H9 (cell line): Measurements from ENCODE around the gene CLPSL1. TPM values are rescaled to one million over a fixed set of nuclear protein-coding genes. Genes with fewer than 3 reads are reported as not detected.

ENCODE experiments used
- DNase-seq: peaks from one replicate; pipeline ENCODE4 v3.0.0-alpha.2; 2017
- H2AFZ ChIP-seq: one replicate; pipeline ENCODE4 v1.6.1; 2013; ENCODE audit warnings: mild to moderate bottlenecking, low read length, control low read depth, moderate library complexity
- H2AK5ac ChIP-seq: 2 replicates; pipeline ENCODE4 v1.6.1; 2013; ENCODE audit warnings: low read length, control low read depth, mixed read lengths; ENCODE audit not compliant: insufficient read length
- H2BK120ac ChIP-seq: one replicate; pipeline ENCODE4 v1.6.1; 2013; ENCODE audit warnings: low read depth, mild to moderate bottlenecking, low read length, control low read depth, inconsistent platforms; ENCODE audit not compliant: poor library complexity, severe bottlenecking
- H2BK12ac ChIP-seq: 2 replicates; pipeline ENCODE4 v1.6.1; 2013; ENCODE audit warnings: low read length, control low read depth, mixed read lengths, low read depth; ENCODE audit not compliant: insufficient read length
- H2BK15ac ChIP-seq: 2 replicates; pipeline ENCODE4 v1.6.1; 2013; ENCODE audit warnings: low read depth, low read length, control low read depth
- H2BK20ac ChIP-seq: one replicate; pipeline ENCODE4 v1.6.1; 2013; ENCODE audit warnings: low read depth, mild to moderate bottlenecking, low read length, control low read depth, inconsistent platforms; ENCODE audit not compliant: poor library complexity, severe bottlenecking
- H2BK5ac ChIP-seq: 2 replicates; pipeline ENCODE4 v1.6.1; 2013; ENCODE audit warnings: low read length, control low read depth, mixed read lengths; ENCODE audit not compliant: insufficient read length
- H3K14ac ChIP-seq: 2 replicates; pipeline ENCODE4 v1.6.1; 2013; ENCODE audit warnings: low read length, control low read depth; ENCODE audit not compliant: insufficient read depth
- H3K18ac ChIP-seq: 2 replicates; pipeline ENCODE4 v1.6.1; 2013; ENCODE audit warnings: low read depth, mild to moderate bottlenecking, mixed read lengths, low read length, control low read depth; ENCODE audit not compliant: insufficient read length
- H3K23ac ChIP-seq: 2 replicates; pipeline ENCODE4 v1.6.1; 2013; ENCODE audit warnings: low read length, control low read depth, mixed read lengths, low read depth; ENCODE audit not compliant: insufficient read length
- H3K23me2 ChIP-seq: 2 replicates; pipeline ENCODE4 v1.6.1; 2013; ENCODE audit warnings: low read depth, mild to moderate bottlenecking, mixed read lengths, low read length, control low read depth; ENCODE audit not compliant: insufficient read length, poor library complexity, severe bottlenecking
- H3K27ac ChIP-seq: 2 replicates; pipeline ENCODE4 v1.5.1; 2013; ENCODE audit warnings: low read length, control low read depth, mixed read lengths, low read depth; ENCODE audit not compliant: insufficient read length
- H3K27me3 ChIP-seq: 2 replicates; pipeline ENCODE4 v1.6.1; 2013; ENCODE audit warnings: low read length, control low read depth, inconsistent platforms; ENCODE audit not compliant: insufficient read depth
- H3K4ac ChIP-seq: 2 replicates; pipeline ENCODE4 v1.6.1; 2013; ENCODE audit warnings: low read depth, mild to moderate bottlenecking, control low read depth, inconsistent platforms, low read length, moderate library complexity
- H3K4me1 ChIP-seq: 2 replicates; pipeline ENCODE4 v1.6.1; 2013; ENCODE audit warnings: low read length, control low read depth, inconsistent platforms; ENCODE audit not compliant: insufficient read depth
- H3K4me2 ChIP-seq: 2 replicates; pipeline ENCODE4 v1.6.1; 2013; ENCODE audit warnings: low read length, control low read depth, mixed read lengths; ENCODE audit not compliant: insufficient read length, insufficient read depth
- H3K56ac ChIP-seq: 2 replicates; pipeline ENCODE4 v1.6.1; 2013; ENCODE audit warnings: low read depth, mild to moderate bottlenecking, mixed read lengths, low read length, control low read depth; ENCODE audit not compliant: insufficient read length
- H3K79me1 ChIP-seq: 2 replicates; pipeline ENCODE4 v1.6.1; 2013; ENCODE audit warnings: low read depth, mild to moderate bottlenecking, moderate library complexity, low read length, control low read depth, inconsistent platforms; ENCODE audit not compliant: insufficient read depth, poor library complexity, severe bottlenecking
- H3K79me2 ChIP-seq: 2 replicates; pipeline ENCODE4 v1.6.1; 2013; ENCODE audit warnings: low read length, control low read depth, inconsistent platforms; ENCODE audit not compliant: insufficient read depth
- H3K9ac ChIP-seq: 2 replicates; pipeline ENCODE4 v1.6.1; 2013; ENCODE audit warnings: low read length, control low read depth, mixed read lengths; ENCODE audit not compliant: insufficient read length; ENCODE audit errors: extremely low read depth
- H3K9me3 ChIP-seq: one replicate; pipeline ENCODE4 v1.6.1; 2013; ENCODE audit warnings: low read depth, low read length, inconsistent platforms; ENCODE audit not compliant: control insufficient read depth
- H3T11ph ChIP-seq: one replicate; pipeline ENCODE4 v1.6.1; 2013; ENCODE audit warnings: mild to moderate bottlenecking, low read length, control low read depth, inconsistent platforms
- H4K20me1 ChIP-seq: one replicate; pipeline ENCODE4 v1.6.1; 2013; ENCODE audit not compliant: control insufficient read depth, insufficient read length, insufficient read depth
- H4K5ac ChIP-seq: 2 replicates; pipeline ENCODE4 v1.6.1; 2013; ENCODE audit warnings: low read depth, mild to moderate bottlenecking, mixed read lengths, low read length, control low read depth; ENCODE audit not compliant: insufficient read length
- H4K8ac ChIP-seq: replicated peaks from 2 replicates; pipeline ENCODE4 v1.6.1; 2013; ENCODE audit warnings: low read length, control low read depth, mixed read lengths, low read depth; ENCODE audit not compliant: insufficient read length
- H4K91ac ChIP-seq: 2 replicates; pipeline ENCODE4 v1.6.1; 2013; ENCODE audit warnings: low read depth, mild to moderate bottlenecking, moderate library complexity, mixed read lengths, low read length, control low read depth; ENCODE audit not compliant: insufficient read length
- H3K27ac Mint-ChIP-seq, 3 experiments: 2 replicates in 2 of 3; 3 replicates in 1 of 3; pipeline ENCODE4 v1.8.0; 2020 to 2021; ENCODE audit warnings: mixed read lengths in 3 of 3, mild to moderate bottlenecking in 1 of 3, moderate library complexity in 1 of 3
- H3K27me3 Mint-ChIP-seq: 2 replicates; pipeline ENCODE4 v1.8.0; 2021; ENCODE audit warnings: low read depth, mild to moderate bottlenecking, moderate library complexity, mixed read lengths
- H3K36me3 Mint-ChIP-seq, 3 experiments: 2 replicates in 2 of 3; 3 replicates in 1 of 3; pipeline ENCODE4 v1.8.0; 2020 to 2021; ENCODE audit warnings: low read depth in 3 of 3, mixed read lengths in 3 of 3; ENCODE audit not compliant: insufficient read depth in 1 of 3
- H3K4me1 Mint-ChIP-seq, 2 experiments: 2 replicates each; pipeline ENCODE4 v1.8.0; 2020; ENCODE audit warnings: mixed read lengths in 2 of 2
- H3K4me3 Mint-ChIP-seq, 2 experiments: 2 replicates in 1 of 2; 3 replicates in 1 of 2; pipeline ENCODE4 v1.8.0; 2020 to 2021; ENCODE audit warnings: mild to moderate bottlenecking in 2 of 2, mixed read lengths in 2 of 2, moderate library complexity in 1 of 2
- H3K9me3 Mint-ChIP-seq, 2 experiments: 2 replicates in 1 of 2; 3 replicates in 1 of 2; pipeline ENCODE4 v1.8.0; 2020; ENCODE audit warnings: mild to moderate bottlenecking in 2 of 2, mixed read lengths in 2 of 2, moderate library complexity in 1 of 2
- WGBS: extraction: QIAGEN DNeasy Blood & Tissue Kit; methylation state at CpG from one replicate; pipeline ENCODE4 v1.1.7; 2013; ENCODE audit warnings: missing lambda C conversion rate, low lambda C conversion rate, mixed read lengths; ENCODE audit not compliant: insufficient read length; ENCODE audit errors: extremely low coverage; 5-methylcytosine and 5-hydroxymethylcytosine counted together
- total RNA-seq: library from RNA; stranded (reverse); gene quantifications from 2 replicates; pipeline ENCODE4 v1.2.1, GENCODE V29; 2021
- TF ChIP-seq, protein P1 (sequence below): fragments of 200-600 bp; sonication (generic); conservative IDR thresholded peaks from 3 replicates; pipeline ENCODE4 v1.8.0; 2021; ENCODE audit warnings: antibody characterized with exemption, mild to moderate bottlenecking

The CLPSL1 gene
- total RNA-seq, 1 experiment from 2014 or later: not detected

GRCh38 chr6:35747877-35748276 is 32.9 kb upstream of the CLPSL1 start:
- no peak for DNase-seq
- no peak overlapping the region for H3K27ac Mint-ChIP-seq
- peaks cover 7 to 10% of the 10 kb centered on the region in 2 experiments for H3K4me1 Mint-ChIP-seq
- no peaks in the 10 kb centered on the region; the same call in 1 of the 2 replicates for H3K27me3 Mint-ChIP-seq
- Histone ChIP-seq H4K20me1 (no peaks in the 10 kb centered on the region), H3K56ac (no peak overlapping the region), H3K79me2 (no peaks in the 10 kb centered on the region), H4K5ac (no peak overlapping the region), H3K9ac (no peak overlapping the region), H2BK5ac (no peak overlapping the region), H3K4me2 (no peak overlapping the region), H2AK5ac (no peak overlapping the region), H3K9me3 (no peaks in the 10 kb centered on the region), H3K27me3 (no peaks in the 10 kb centered on the region), H3K4me1 (no peaks in the 10 kb centered on the region; the same call in 1 of the 2 replicates), H4K8ac (no peak overlapping the region), H3K14ac (no peak overlapping the region), H2BK120ac (no peak overlapping the region), H4K91ac (no peak overlapping the region), H3K18ac (no peak overlapping the region), H3K23me2 (no peaks in the 10 kb centered on the region), H3K27ac (no peak overlapping the region), H2AFZ (no peak overlapping the region), H2BK12ac (no peak overlapping the region), H3K4ac (no peak overlapping the region), H2BK20ac (no peak overlapping the region), H3K79me1 (no peaks in the 10 kb centered on the region), H3T11ph (no peak overlapping the region), H2BK15ac (no peak overlapping the region), H3K23ac (no peak overlapping the region)
- WGBS: no CpG with 5 or more reads among the region's 1 CpG
- peaks cover 3 to 9% of the 10 kb centered on the region in 2 experiments; a peak in 4 of 5 replicates for H3K9me3 Mint-ChIP-seq
- TF ChIP-seq, protein P1, sequence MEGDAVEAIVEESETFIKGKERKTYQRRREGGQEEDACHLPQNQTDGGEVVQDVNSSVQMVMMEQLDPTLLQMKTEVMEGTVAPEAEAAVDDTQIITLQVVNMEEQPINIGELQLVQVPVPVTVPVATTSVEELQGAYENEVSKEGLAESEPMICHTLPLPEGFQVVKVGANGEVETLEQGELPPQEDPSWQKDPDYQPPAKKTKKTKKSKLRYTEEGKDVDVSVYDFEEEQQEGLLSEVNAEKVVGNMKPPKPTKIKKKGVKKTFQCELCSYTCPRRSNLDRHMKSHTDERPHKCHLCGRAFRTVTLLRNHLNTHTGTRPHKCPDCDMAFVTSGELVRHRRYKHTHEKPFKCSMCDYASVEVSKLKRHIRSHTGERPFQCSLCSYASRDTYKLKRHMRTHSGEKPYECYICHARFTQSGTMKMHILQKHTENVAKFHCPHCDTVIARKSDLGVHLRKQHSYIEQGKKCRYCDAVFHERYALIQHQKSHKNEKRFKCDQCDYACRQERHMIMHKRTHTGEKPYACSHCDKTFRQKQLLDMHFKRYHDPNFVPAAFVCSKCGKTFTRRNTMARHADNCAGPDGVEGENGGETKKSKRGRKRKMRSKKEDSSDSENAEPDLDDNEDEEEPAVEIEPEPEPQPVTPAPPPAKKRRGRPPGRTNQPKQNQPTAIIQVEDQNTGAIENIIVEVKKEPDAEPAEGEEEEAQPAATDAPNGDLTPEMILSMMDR: no peak
- no peak overlapping the region for H3K4me3 Mint-ChIP-seq
- peaks cover 0 to 11% (median 3%) of the 10 kb centered on the region in 3 experiments; a peak in 3 of 7 replicates for H3K36me3 Mint-ChIP-seq
